Upper lobe of left lung (tissue), 4 donors: Measurements from ENCODE around the gene PRKCA.

ENCODE experiments used
- POLR2A ChIP-seq, 4 donors: fragments of 450-650 bp; IDR thresholded peaks; one replicate each; pipeline ENCODE4 v1.5.1; 2016 to 2017; ENCODE audit warnings: antibody characterized with exemption in 4 of 4, mild to moderate bottlenecking in 2 of 4
- TF ChIP-seq, protein P1 (sequence below), 6 experiments: fragments of 450-650 bp in 4 of 6; fragments of 200-600 bp in 2 of 6; sonication (generic) in 2 of 6; IDR thresholded peaks; one replicate each; pipeline ENCODE4 v1.5.1; 2016 to 2019; ENCODE audit warnings: antibody characterized with exemption in 6 of 6

DNA sequence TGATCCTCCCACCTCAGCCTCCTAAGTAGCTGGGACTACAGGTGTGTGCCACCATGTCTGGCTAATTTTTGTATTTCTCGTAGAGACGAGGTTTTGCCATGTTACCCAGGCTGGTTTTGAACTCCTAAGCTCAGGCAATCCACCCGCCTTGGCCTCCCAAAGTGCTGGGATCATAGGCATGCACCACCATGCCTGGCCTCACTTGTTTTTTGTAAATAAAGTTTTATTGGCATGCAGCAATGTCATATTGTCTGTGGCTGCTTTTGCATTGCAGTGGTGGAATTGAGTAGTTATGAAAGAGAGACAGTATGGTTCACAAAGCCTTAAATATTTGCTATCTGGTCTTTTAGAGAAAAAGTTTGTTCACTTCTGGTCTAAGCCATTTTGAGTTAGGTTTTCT lies 124.7 kb downstream of the PRKCA start:
- TF ChIP-seq, protein P1, sequence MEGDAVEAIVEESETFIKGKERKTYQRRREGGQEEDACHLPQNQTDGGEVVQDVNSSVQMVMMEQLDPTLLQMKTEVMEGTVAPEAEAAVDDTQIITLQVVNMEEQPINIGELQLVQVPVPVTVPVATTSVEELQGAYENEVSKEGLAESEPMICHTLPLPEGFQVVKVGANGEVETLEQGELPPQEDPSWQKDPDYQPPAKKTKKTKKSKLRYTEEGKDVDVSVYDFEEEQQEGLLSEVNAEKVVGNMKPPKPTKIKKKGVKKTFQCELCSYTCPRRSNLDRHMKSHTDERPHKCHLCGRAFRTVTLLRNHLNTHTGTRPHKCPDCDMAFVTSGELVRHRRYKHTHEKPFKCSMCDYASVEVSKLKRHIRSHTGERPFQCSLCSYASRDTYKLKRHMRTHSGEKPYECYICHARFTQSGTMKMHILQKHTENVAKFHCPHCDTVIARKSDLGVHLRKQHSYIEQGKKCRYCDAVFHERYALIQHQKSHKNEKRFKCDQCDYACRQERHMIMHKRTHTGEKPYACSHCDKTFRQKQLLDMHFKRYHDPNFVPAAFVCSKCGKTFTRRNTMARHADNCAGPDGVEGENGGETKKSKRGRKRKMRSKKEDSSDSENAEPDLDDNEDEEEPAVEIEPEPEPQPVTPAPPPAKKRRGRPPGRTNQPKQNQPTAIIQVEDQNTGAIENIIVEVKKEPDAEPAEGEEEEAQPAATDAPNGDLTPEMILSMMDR (IDR thresholded peaks at IDR 0.05): no peak
- TF ChIP-seq POLR2A (IDR thresholded peaks at IDR 0.05): no peak
